Skeletal muscle tissue (tissue), 4 donors: ENCODE measurements around the gene SELENON. TPM values are rescaled to one million over a fixed set of nuclear protein-coding genes. Genes with fewer than 3 reads are reported as not detected.

Source experiments
- H3K27ac ChIP-seq: one replicate; pipeline ENCODE4 v1.7.0; 2013; ENCODE audit warnings: mild to moderate bottlenecking, low read depth, low read length, inconsistent platforms
- H3K27me3 ChIP-seq, 3 donors: one replicate each; pipeline ENCODE4 v1.7.0; 2013; ENCODE audit warnings: low read length in 3 of 3; ENCODE audit not compliant: control insufficient read depth in 3 of 3, insufficient read depth in 3 of 3
- H3K36me3 ChIP-seq, 3 donors: one replicate each; pipeline ENCODE4 v1.7.0; 2013; ENCODE audit warnings: low read length in 3 of 3; ENCODE audit not compliant: control insufficient read depth in 3 of 3, insufficient read depth in 3 of 3
- H3K4me1 ChIP-seq, 3 donors: one replicate each; pipeline ENCODE4 v1.7.0; 2013; ENCODE audit warnings: low read length in 3 of 3, mild to moderate bottlenecking in 3 of 3; ENCODE audit not compliant: control insufficient read depth in 3 of 3, insufficient read depth in 3 of 3
- H3K4me3 ChIP-seq, 3 donors: one replicate each; pipeline ENCODE4 v1.7.0; 2013; ENCODE audit warnings: low read length in 3 of 3
- H3K9ac ChIP-seq, 3 donors: one replicate each; pipeline ENCODE4 v1.7.0; 2013; ENCODE audit warnings: low read length in 3 of 3, mild to moderate bottlenecking in 3 of 3, moderate library complexity in 2 of 3, low read depth in 1 of 3
- H3K9me3 ChIP-seq, 3 donors: one replicate each; pipeline ENCODE4 v1.7.0; 2013; ENCODE audit warnings: low read length in 3 of 3; ENCODE audit not compliant: control insufficient read depth in 3 of 3
- total RNA-seq: library from RNA; depleted of rRNA; stranded (reverse); fragments of >200 nt; gene quantifications from one replicate; pipeline ENCODE4 v1.2.3, GENCODE V29; 2014
- donor health status: Osteomylitis.

The SELENON gene
- total RNA-seq, 1 donor from 2014 or later: 9.9 TPM

- Histone ChIP-seq H3K4me1 (peaks cover 16 to 22% (median 16%) of the 10 kb centered on the region in 3 donors), H3K36me3 (peaks cover 0 to 4% (median 3%) of the 10 kb centered on the region in 3 donors), H3K9me3 (no peaks in the 10 kb centered on the region), H3K27ac (no peak overlapping the region), H3K4me3 (no peak overlapping the region), H3K27me3 (no peaks in the 10 kb centered on the region), H3K9ac (peak overlapping the region in 2 of 3 donors; percentile 22 to 54)
Measured at GRCh38 chr1:25861316-25862286, 61.6 kb downstream of the SELENON start.

- Histone ChIP-seq H3K9ac (no peak overlapping the region), H3K4me1 (peaks cover 16 to 22% (median 16%) of the 10 kb centered on the region in 3 donors), H3K9me3 (no peaks in the 10 kb centered on the region), H3K4me3 (no peak overlapping the region), H3K36me3 (peaks cover 0 to 4% (median 3%) of the 10 kb centered on the region in 3 donors), H3K27me3 (no peaks in the 10 kb centered on the region), H3K27ac (no peak overlapping the region)
Measured at GRCh38 chr1:25862785-25863485, 62.9 kb downstream of the SELENON start.

GRCh38 chr1:25863486-25864262, 63.7 kb downstream of the SELENON start:
- Histone ChIP-seq H3K27ac (no peak overlapping the region), H3K4me3 (no peak overlapping the region), H3K9me3 (no peaks in the 10 kb centered on the region), H3K36me3 (peaks cover 0 to 4% (median 3%) of the 10 kb centered on the region in 3 donors), H3K4me1 (peaks cover 12 to 20% (median 13%) of the 10 kb centered on the region in 3 donors), H3K9ac (no peak overlapping the region), H3K27me3 (no peaks in the 10 kb centered on the region)

GRCh38 chr1:25864434-25864833, 64.4 kb downstream of the SELENON start:
- H3K27me3 ChIP-seq: no peaks in the 10 kb centered on the region
- H3K4me1 ChIP-seq: peaks cover 6 to 14% (median 8%) of the 10 kb centered on the region in 3 donors
- H3K36me3 ChIP-seq: peaks cover 0 to 4% (median 3%) of the 10 kb centered on the region in 3 donors
- no peaks in the 10 kb centered on the region for H3K9me3 ChIP-seq
- no peak overlapping the region for H3K27ac ChIP-seq
- no peak overlapping the region for H3K4me3 ChIP-seq
- H3K9ac ChIP-seq: no peak overlapping the region

GRCh38 chr1:25866288-25866687, 66.3 kb downstream of the SELENON start:
- Histone ChIP-seq H3K4me1 (peaks cover 6 to 10% (median 8%) of the 10 kb centered on the region in 3 donors), H3K4me3 (no peak overlapping the region), H3K9ac (no peak overlapping the region), H3K27me3 (no peaks in the 10 kb centered on the region), H3K27ac (no peak overlapping the region), H3K36me3 (peaks cover 0 to 4% (median 3%) of the 10 kb centered on the region in 3 donors), H3K9me3 (no peaks in the 10 kb centered on the region)

GRCh38 chr1:25867210-25867991, 67.4 kb downstream of the SELENON start:
- no peak overlapping the region for H3K9ac ChIP-seq
- peaks cover 0 to 4% (median 3%) of the 10 kb centered on the region in 3 donors for H3K36me3 ChIP-seq
- H3K9me3 ChIP-seq: no peaks in the 10 kb centered on the region
- no peak overlapping the region for H3K4me3 ChIP-seq
- no peak overlapping the region for H3K27ac ChIP-seq
- peaks cover 6 to 11% (median 9%) of the 10 kb centered on the region in 3 donors for H3K4me1 ChIP-seq
- no peaks in the 10 kb centered on the region for H3K27me3 ChIP-seq

Other genes with a start within 250 kb of the SELENON start
- 6.3 TPM for gene MAN1C1, start 183.4 kb upstream of the SELENON start, total RNA-seq
- 35.0 TPM for gene MTFR1L, start 19.8 kb downstream of the SELENON start, total RNA-seq
- gene AUNIP, start 59.3 kb downstream of the SELENON start, total RNA-seq: 1.6 TPM
- 7.3 TPM for gene PAQR7, start 75.5 kb downstream of the SELENON start, total RNA-seq
- 90.3 TPM for gene STMN1, start 106.2 kb downstream of the SELENON start, total RNA-seq
- gene PAFAH2, start 197.9 kb downstream of the SELENON start, total RNA-seq: 33.9 TPM
- gene EXTL1, start 221.6 kb downstream of the SELENON start, total RNA-seq: 0.52 TPM
- gene SLC30A2, start 245.9 kb downstream of the SELENON start, total RNA-seq: under 0.01 TPM